Activated T-helper 2 cell treated with anti-CD3 and anti-CD28 coated beads, Interferon-gamma antibody, Interleukin-2, Interleukin-4, amounts not matched to agents 10 μg/mL and 5 μg/mL and 100 μg/mL, durations not matched to agents 14 hours and 24 hours and 36 hours (primary cell): ENCODE data around the gene EIF4B. TPM values are rescaled to one million over a fixed set of nuclear protein-coding genes. Genes with fewer than 3 reads are reported as not detected.

ENCODE experiments used
- DNase-seq: peaks from one replicate; pipeline ENCODE4 v3.0.0; 2021; ENCODE audit warnings: low spot score
- H3K27ac Mint-ChIP-seq: one replicate; pipeline ENCODE4 v1.8.0; 2021; ENCODE audit warnings: mixed read lengths
- H3K27me3 Mint-ChIP-seq: one replicate; pipeline ENCODE4 v1.8.0; 2021; ENCODE audit warnings: low read depth, mixed read lengths
- H3K36me3 Mint-ChIP-seq: one replicate; pipeline ENCODE4 v1.8.0; 2021; ENCODE audit warnings: low read depth, mixed read lengths
- H3K4me1 Mint-ChIP-seq: one replicate; pipeline ENCODE4 v1.8.0; 2021; ENCODE audit warnings: low read depth, mixed read lengths
- H3K4me3 Mint-ChIP-seq: one replicate; pipeline ENCODE4 v1.8.0; 2021; ENCODE audit warnings: low read depth, mild to moderate bottlenecking, moderate library complexity, mixed read lengths
- H3K9me3 Mint-ChIP-seq: one replicate; pipeline ENCODE4 v1.8.0; 2021; ENCODE audit warnings: mixed read lengths
- intact Hi-C: fragments of 100-400 bp; cut with micrococcal nuclease; formaldehyde crosslinking; loops from one replicate; pipeline ENCODE4 v1.15.1; 2023
- total RNA-seq: library from RNA; stranded (reverse); gene quantifications from 2 replicates; pipeline ENCODE4 v1.2.3, GENCODE V29; 2022

Gene EIF4B
- total RNA-seq, 1 donor from 2014 or later, result 474 TPM

- intact Hi-C loops, result no loop called here
These were observed 36.6 kb downstream of the EIF4B start for GRCh38 chr12:53042607-53043454.

GRCh38 chr12:53044052-53044581, 37.9 kb downstream of the EIF4B start:
- DNase-seq, result no peak
- no peak overlapping the region for H3K27ac Mint-ChIP-seq
- peaks cover 2% of the 10 kb centered on the region for H3K27me3 Mint-ChIP-seq
- peaks cover 14% of the 10 kb centered on the region for H3K4me1 Mint-ChIP-seq
- no peak overlapping the region for H3K4me3 Mint-ChIP-seq
- peaks cover 29% of the 10 kb centered on the region for H3K36me3 Mint-ChIP-seq
- intact Hi-C loops, result no loop called here
- H3K9me3 Mint-ChIP-seq, result no peaks in the 10 kb centered on the region

More at GRCh38 chr12:53042607-53043454, 36.6 kb downstream of the EIF4B start:
- peaks cover 41% of the 10 kb centered on the region for H3K36me3 Mint-ChIP-seq
- H3K4me1 Mint-ChIP-seq, result peaks cover 18% of the 10 kb centered on the region
- no peak overlapping the region for H3K4me3 Mint-ChIP-seq
- no peaks in the 10 kb centered on the region for H3K9me3 Mint-ChIP-seq
- DNase-seq, result no peak
- H3K27me3 Mint-ChIP-seq, result peaks cover 2% of the 10 kb centered on the region
- H3K27ac Mint-ChIP-seq, result no peak overlapping the region

GRCh38 chr12:53044896-53045695, 38.8 kb downstream of the EIF4B start:
- no peak for DNase-seq
- intact Hi-C loops, result no loop called here
- H3K36me3 Mint-ChIP-seq, result peaks cover 22% of the 10 kb centered on the region
- H3K4me1 Mint-ChIP-seq, result peaks cover 19% of the 10 kb centered on the region
- no peaks in the 10 kb centered on the region for H3K9me3 Mint-ChIP-seq
- peaks cover 2% of the 10 kb centered on the region for H3K27me3 Mint-ChIP-seq
- no peak overlapping the region for H3K27ac Mint-ChIP-seq
- H3K4me3 Mint-ChIP-seq, result peak overlapping the region; percentile 97

- peaks cover 17% of the 10 kb centered on the region for H3K36me3 Mint-ChIP-seq
- intact Hi-C loops, result loop anchor here (2.0 kb wide), 1 partner anchor 33 kb away; the partner anchor contains the start of gene SPRYD3
These were observed 39.4 kb downstream of the EIF4B start for GRCh38 chr12:53045696-53046045.

GRCh38 chr12:53046655-53047220, 40.5 kb downstream of the EIF4B start:
- peaks cover 2% of the 10 kb centered on the region for H3K27me3 Mint-ChIP-seq
- H3K4me1 Mint-ChIP-seq, result peaks cover 19% of the 10 kb centered on the region
- H3K27ac Mint-ChIP-seq, result peak overlapping the region; percentile 91
- intact Hi-C loops, result loop anchor here (1.0 to 2.0 kb wide), 2 partner anchors 32 to 53 kb away; partner anchors contain the start of gene SPRYD3
- H3K9me3 Mint-ChIP-seq, result no peaks in the 10 kb centered on the region
- H3K4me3 Mint-ChIP-seq, result peak overlapping the region; percentile 97
- peaks cover 11% of the 10 kb centered on the region for H3K36me3 Mint-ChIP-seq
- no peak for DNase-seq

More at GRCh38 chr12:53045696-53046045, 39.4 kb downstream of the EIF4B start:
- no peak for DNase-seq
- peaks cover 19% of the 10 kb centered on the region for H3K4me1 Mint-ChIP-seq
- H3K27me3 Mint-ChIP-seq, result peaks cover 2% of the 10 kb centered on the region
- no peak overlapping the region for H3K27ac Mint-ChIP-seq
- no peaks in the 10 kb centered on the region for H3K9me3 Mint-ChIP-seq
- H3K4me3 Mint-ChIP-seq, result peak overlapping the region; percentile 97

GRCh38 chr12:53047221-53048032, 41.2 kb downstream of the EIF4B start:
- Mint-ChIP-seq H3K27ac (peak overlapping the region; percentile 17), H3K4me3 (peak overlapping the region; percentile 52), H3K36me3 (peaks cover 6% of the 10 kb centered on the region), H3K27me3 (peaks cover 2% of the 10 kb centered on the region), H3K4me1 (peaks cover 19% of the 10 kb centered on the region), H3K9me3 (no peaks in the 10 kb centered on the region)
- DNase-seq, result peak; percentile 61
- intact Hi-C loops, result loop anchor here (1.0 to 2.0 kb wide), 2 partner anchors 31 to 52 kb away; partner anchors contain the start of gene SPRYD3

- Mint-ChIP-seq H3K27me3 (peaks cover 2% of the 10 kb centered on the region), H3K4me3 (peak overlapping the region; percentile 52), H3K4me1 (peaks cover 19% of the 10 kb centered on the region), H3K36me3 (no peaks in the 10 kb centered on the region), H3K9me3 (no peaks in the 10 kb centered on the region), H3K27ac (peak overlapping the region; percentile 17)
- no peak for DNase-seq
- intact Hi-C loops, result no loop called here
These were observed 42.0 kb downstream of the EIF4B start for GRCh38 chr12:53048033-53048779.

GRCh38 chr12:53048780-53049401, 42.6 kb downstream of the EIF4B start:
- Mint-ChIP-seq H3K4me1 (peaks cover 22% of the 10 kb centered on the region), H3K36me3 (no peaks in the 10 kb centered on the region), H3K27ac (no peak overlapping the region), H3K27me3 (peaks cover 2% of the 10 kb centered on the region), H3K4me3 (no peak overlapping the region), H3K9me3 (no peaks in the 10 kb centered on the region)
- intact Hi-C loops, result no loop called here
- no peak for DNase-seq

GRCh38 chr12:53049571-53050318, 43.5 kb downstream of the EIF4B start, which contains the start of gene TNS2:
Gene TNS2 (plus strand): TSS chr12:53050065. CDS start chr12:53050186, 121 bp downstream.
- Mint-ChIP-seq H3K4me3 (no peak within 1 kb of the TSS), H3K27me3 (peaks cover 2% of the 10 kb centered on the region), H3K9me3 (no peaks in the 10 kb centered on the region), H3K27ac (no peak within 1 kb of the TSS), H3K4me1 (peaks cover 26% of the 10 kb centered on the region), H3K36me3 (no peaks in the 10 kb centered on the region)
- intact Hi-C loops, result no loop called here
- DNase-seq, result no peak

GRCh38 chr12:53050426-53051057, 44.3 kb downstream of the EIF4B start:
- intact Hi-C loops, result no loop called here
- peaks cover 2% of the 10 kb centered on the region for H3K27me3 Mint-ChIP-seq
- no peak overlapping the region for H3K4me3 Mint-ChIP-seq
- no peak for DNase-seq
- peaks cover 26% of the 10 kb centered on the region for H3K4me1 Mint-ChIP-seq
- H3K9me3 Mint-ChIP-seq, result no peaks in the 10 kb centered on the region
- no peak overlapping the region for H3K27ac Mint-ChIP-seq
- H3K36me3 Mint-ChIP-seq, result no peaks in the 10 kb centered on the region
